H1 (cell line): ENCODE data around the gene THG1L. TPM values are rescaled to one million over a fixed set of nuclear protein-coding genes. Genes with fewer than 3 reads are reported as not detected.

Experiments used
- CTCF ChIA-PET: fragments of 300-600 bp; sonication (Branson Sonifier 250); formaldehyde crosslinking; loops from one replicate; lab custom pipeline; 2021; ENCODE audit not compliant: partially characterized antibody; lab: Charles Lee
- POLR2A ChIA-PET: fragments of 300-600 bp; sonication (Branson Sonifier 250); formaldehyde crosslinking; loops from one replicate; lab custom pipeline; 2021; ENCODE audit warnings: inconsistent platforms; ENCODE audit not compliant: partially characterized antibody; lab: Charles Lee
- DNase-seq, 2 experiments: peaks; one replicate each; pipeline versions ENCODE4 v3.0.0 to v3.0.0-alpha.2; 2010 to 2022; ENCODE audit warnings: low spot score in 2 of 2, low read depth in 1 of 2, mixed read lengths in 1 of 2
- FAIRE-seq: peaks from 2 replicates; lab custom pipeline; 2011; peaks lifted over from hg19 to GRCh38; lab: Jason Lieb, UNC
- H2AFZ ChIP-seq: 2 replicates; pipeline ENCODE4 v1.8.1; 2012; ENCODE audit warnings: low read length, inconsistent platforms
- H2AK5ac ChIP-seq: 2 replicates; pipeline ENCODE4 v1.6.1; 2013; ENCODE audit warnings: low read depth, low read length
- H2BK120ac ChIP-seq: replicated peaks from 2 replicates; pipeline ENCODE3; 2013; ENCODE audit warnings: low read depth, low read length, inconsistent platforms
- H2BK12ac ChIP-seq: 2 replicates; pipeline ENCODE4 v1.6.1; 2013; ENCODE audit warnings: low read depth, low read length
- H2BK15ac ChIP-seq: 2 replicates; pipeline ENCODE4 v1.6.1; 2013; ENCODE audit warnings: low read length
- H2BK20ac ChIP-seq: 2 replicates; pipeline ENCODE4 v1.6.1; 2013; ENCODE audit warnings: low read length
- H2BK5ac ChIP-seq: 2 replicates; pipeline ENCODE4 v1.6.1; 2013; ENCODE audit warnings: low read depth, low read length
- H3K14ac ChIP-seq: 2 replicates; pipeline ENCODE4 v1.6.1; 2013; ENCODE audit warnings: inconsistent platforms; ENCODE audit not compliant: insufficient read length
- H3K18ac ChIP-seq: 2 replicates; pipeline ENCODE4 v1.6.1; 2013; ENCODE audit warnings: low read length; ENCODE audit errors: extremely low read depth
- H3K23ac ChIP-seq: 2 replicates; pipeline ENCODE4 v1.6.1; 2013; ENCODE audit warnings: inconsistent platforms; ENCODE audit not compliant: insufficient read length
- H3K23me2 ChIP-seq: 2 replicates; pipeline ENCODE4 v1.6.1; 2013; ENCODE audit warnings: low read depth, low read length
- H3K27ac ChIP-seq: 2 replicates; pipeline ENCODE4 v1.6.1; 2011; ENCODE audit warnings: low read depth, low read length, inconsistent platforms
- H3K27me3 ChIP-seq, 4 experiments: replicated peaks in 1 of 4; 1 replicate in 1 of 4; 2 replicates in 3 of 4; pipeline versions ENCODE4 v1.6.1 to v1.8.1; 2011 to 2013; ENCODE audit warnings: low read length in 3 of 4, mild to moderate bottlenecking in 3 of 4, inconsistent platforms in 2 of 4, mixed read lengths in 2 of 4, moderate library complexity in 1 of 4; ENCODE audit not compliant: control insufficient read depth in 3 of 4, insufficient read depth in 3 of 4; ENCODE audit errors: extremely low read depth in 1 of 4
- H3K36me3 ChIP-seq, 4 experiments: 2 replicates each; pipeline versions ENCODE4 v1.6.1 to v1.8.1; 2011 to 2013; ENCODE audit warnings: mild to moderate bottlenecking in 4 of 4, low read length in 3 of 4, moderate library complexity in 2 of 4, control low read depth in 1 of 4, inconsistent platforms in 1 of 4; ENCODE audit not compliant: insufficient read depth in 4 of 4, control insufficient read depth in 2 of 4
- H3K4ac ChIP-seq: replicated peaks from 2 replicates; pipeline ENCODE3; 2013; ENCODE audit warnings: low read length, low read depth, mixed read lengths, inconsistent platforms; ENCODE audit not compliant: insufficient read length
- H3K4me1 ChIP-seq, 4 experiments: replicated peaks in 1 of 4; 1 replicate in 1 of 4; 2 replicates in 3 of 4; pipeline versions ENCODE4 v1.6.1 to v1.8.1; 2011 to 2013; ENCODE audit warnings: low read length in 3 of 4, inconsistent platforms in 2 of 4, mixed read lengths in 1 of 4; ENCODE audit not compliant: insufficient read depth in 4 of 4, control insufficient read depth in 3 of 4
- H3K4me2 ChIP-seq, 2 experiments: 2 replicates each; pipeline versions ENCODE4 v1.6.1 to v1.8.1; 2011 to 2013; ENCODE audit warnings: low read depth in 2 of 2, low read length in 2 of 2, control low read depth in 1 of 2, inconsistent platforms in 1 of 2, mild to moderate bottlenecking in 1 of 2; ENCODE audit not compliant: insufficient read depth in 1 of 2
- H3K4me3 ChIP-seq, 4 experiments: fragments of 200-600, 300-600 bp in 1 of 4; sonication (generic), shearing (Covaris generic), sonication (Bioruptor Twin) in 1 of 4; 2 replicates each; pipeline versions ENCODE4 v1.5.1 to v1.8.1; 2011 to 2016; ENCODE audit warnings: low read length in 4 of 4, low read depth in 3 of 4, control low read depth in 2 of 4, inconsistent platforms in 2 of 4, mild to moderate bottlenecking in 2 of 4, mixed read lengths in 1 of 4, moderate library complexity in 1 of 4; ENCODE audit not compliant: insufficient read depth in 2 of 4; ENCODE audit errors: extremely low read depth in 1 of 4
- H3K56ac ChIP-seq: replicated peaks from 2 replicates; pipeline ENCODE3; 2013; ENCODE audit warnings: low read depth, mild to moderate bottlenecking, mixed read lengths, low read length, inconsistent platforms; ENCODE audit not compliant: insufficient read length
- H3K79me1 ChIP-seq: 2 replicates; pipeline ENCODE4 v1.6.1; 2013; ENCODE audit warnings: low read depth, low read length, control low read depth
- H3K79me2 ChIP-seq, 2 experiments: 2 replicates each; pipeline versions ENCODE4 v1.6.1 to v1.8.1; 2012 to 2013; ENCODE audit warnings: low read length in 2 of 2, mild to moderate bottlenecking in 2 of 2, inconsistent platforms in 1 of 2; ENCODE audit not compliant: insufficient read depth in 2 of 2, control insufficient read depth in 1 of 2
- H3K9ac ChIP-seq, 4 experiments: replicated peaks in 1 of 4; 1 replicate in 1 of 4; 2 replicates in 3 of 4; pipeline versions ENCODE4 v1.6.1 to v1.8.1; 2011 to 2013; ENCODE audit warnings: low read depth in 3 of 4, low read length in 3 of 4, control low read depth in 2 of 4, mild to moderate bottlenecking in 2 of 4, moderate library complexity in 2 of 4, inconsistent platforms in 1 of 4; ENCODE audit errors: extremely low read depth in 1 of 4
- H3K9me3 ChIP-seq, 2 experiments: 2 replicates each; pipeline versions ENCODE4 v1.6.1 to v1.8.1; 2012 to 2013; ENCODE audit warnings: mild to moderate bottlenecking in 2 of 2, moderate library complexity in 2 of 2, control low read depth in 1 of 2, inconsistent platforms in 1 of 2, low read depth in 1 of 2, low read length in 1 of 2, mixed read lengths in 1 of 2; ENCODE audit not compliant: insufficient read depth in 2 of 2
- H4K20me1 ChIP-seq, 2 experiments: replicated peaks in 1 of 2; 2 replicates each; pipeline versions ENCODE3 to v1.8.1; 2011 to 2013; ENCODE audit warnings: inconsistent platforms in 2 of 2, low read length in 2 of 2, mild to moderate bottlenecking in 1 of 2; ENCODE audit not compliant: insufficient read depth in 2 of 2, control insufficient read depth in 1 of 2
- H4K5ac ChIP-seq: 2 replicates; pipeline ENCODE4 v1.6.1; 2013; ENCODE audit warnings: low read length, low read depth, mixed read lengths, inconsistent platforms; ENCODE audit not compliant: insufficient read length
- H4K8ac ChIP-seq: 2 replicates; pipeline ENCODE4 v1.8.0; 2013; ENCODE audit warnings: mild to moderate bottlenecking, moderate library complexity, low read length, inconsistent platforms; ENCODE audit not compliant: insufficient read depth; ENCODE audit errors: extremely low read depth
- H4K91ac ChIP-seq: replicated peaks from 2 replicates; pipeline ENCODE3; 2013; ENCODE audit warnings: low read length, mixed read lengths, inconsistent platforms; ENCODE audit not compliant: insufficient read length
- RNF2 ChIP-seq: fragments of 200-900, 300-1000 bp; sonication (generic); IDR thresholded peaks from 2 replicates; pipeline ENCODE4 v1.7.1; 2016; ENCODE audit warnings: borderline replicate concordance, low read depth, mild to moderate bottlenecking, antibody characterized with exemption, low read length; ENCODE audit not compliant: poor library complexity, severe bottlenecking; ENCODE audit errors: missing control alignments
- WGBS, 2 experiments: shearing (Covaris generic) in 1 of 2; methylation state at CpG; one replicate each; pipeline versions ENCODE4 v1.1.6 to v1.1.7; 2013 to 2015; ENCODE audit warnings: low lambda C conversion rate in 2 of 2, mixed read lengths in 2 of 2, inconsistent platforms in 1 of 2, low coverage in 1 of 2, missing lambda C conversion rate in 1 of 2; ENCODE audit not compliant: insufficient replicate concordance in 2 of 2, insufficient coverage in 1 of 2, insufficient read length in 1 of 2; ENCODE audit errors: extremely low coverage in 1 of 2, missing lambda C conversion rate in 1 of 2; 5-methylcytosine and 5-hydroxymethylcytosine counted together
- polyA plus RNA-seq, 7 experiments: library from polyadenylated mRNA; depleted of rRNA in 3 of 7; stranded (reverse) in 5 of 7; unstranded in 2 of 7; fragments of >200 nt in 5 of 7; fragments of 200-250 nt in 2 of 7; gene quantifications; 1 replicate in 5 of 7; 2 replicates in 1 of 7; 4 replicates in 1 of 7; pipeline versions ENCODE4 v1.2.1 to v1.2.3, GENCODE V29; 2011 to 2013; ENCODE audit warnings: missing spikeins in 2 of 7, mixed read lengths in 2 of 7
- total RNA-seq: library from RNA; stranded (reverse); fragmentation: NEBNext Ultra II Directional; extraction: Animal tissue kit (Norgen Biotek cat#: 25700); gene quantifications from 2 replicates; pipeline ENCODE4 v1.2.1, GENCODE V29; 2021

Gene THG1L
- total and polyA plus RNA-seq, 2 of the 8 experiments (the other 6 are each of a cell fraction or from before 2014, with no cell fraction given), result 8.1 to 12.4 TPM

GRCh38 chr5:157747173-157747740 is 16.0 kb downstream of the THG1L start:
- Histone ChIP-seq H3K9ac (no peak overlapping the region), H4K5ac (no peak overlapping the region), H3K14ac (no peak overlapping the region), H2AK5ac (no peak overlapping the region), H2BK12ac (no peak overlapping the region), H3K79me2 (no peaks in the 10 kb centered on the region), H3K4me3 (no peak overlapping the region), H2BK15ac (no peak overlapping the region), H3K18ac (no peak overlapping the region), H3K23me2 (peaks cover 6% of the 10 kb centered on the region; the same call in 1 of the 2 replicates), H3K4me2 (no peak overlapping the region), H3K27ac (no peak overlapping the region), H3K79me1 (no peaks in the 10 kb centered on the region), H4K8ac (no peak overlapping the region), H2AFZ (no peak overlapping the region), H3K4ac (no peak overlapping the region), H2BK5ac (no peak overlapping the region), H3K23ac (no peak overlapping the region), H4K91ac (no peak overlapping the region), H3K56ac (no peak overlapping the region), H3K9me3 (no peaks in the 10 kb centered on the region), H4K20me1 (no peaks in the 10 kb centered on the region), H3K36me3 (no peaks in the 10 kb centered on the region), H2BK20ac (no peak overlapping the region), H3K4me1 (peaks cover 0 to 7% (median 0%) of the 10 kb centered on the region in 4 experiments; a peak in 3 of 7 replicates), H3K27me3 (peaks cover 0 to 13% (median 7%) of the 10 kb centered on the region in 4 experiments; a peak in 5 of 7 replicates), H2BK120ac (no peak overlapping the region)
- CTCF ChIA-PET, result interaction anchor here (0.5 to 2.5 kb wide), 8 partner anchors 9 to 362 kb away, joined by 3 to 11 read pairs (median 4); no protein-coding TSS in a partner anchor
- DNase-seq, result no peak
- WGBS, 2 experiments, result 82% methylated on average over 6 of the region's 6 CpGs; no CpG with 5 or more reads in 1 of the 2 experiments
- no peak for FAIRE-seq
- POLR2A ChIA-PET, result interaction anchor here (1.2 kb wide), 1 partner anchor 78 kb away, joined by 3 read pairs; no protein-coding TSS in a partner anchor
- no peak for TF ChIP-seq RNF2
